Kidney capillary endothelial cell (primary cell): ENCODE data around the gene CCBE1.
"Not testable (repeated sequence)": the region's sequence is repeated elsewhere in the genome, so short reads cannot be mapped to it uniquely, and the experiment has no call there.

Source experiments
- DNase-seq: peaks from one replicate; pipeline ENCODE4 v3.0.0-alpha.2; 2018; ENCODE audit warnings: low spot score

The CCBE1 gene

DNA sequence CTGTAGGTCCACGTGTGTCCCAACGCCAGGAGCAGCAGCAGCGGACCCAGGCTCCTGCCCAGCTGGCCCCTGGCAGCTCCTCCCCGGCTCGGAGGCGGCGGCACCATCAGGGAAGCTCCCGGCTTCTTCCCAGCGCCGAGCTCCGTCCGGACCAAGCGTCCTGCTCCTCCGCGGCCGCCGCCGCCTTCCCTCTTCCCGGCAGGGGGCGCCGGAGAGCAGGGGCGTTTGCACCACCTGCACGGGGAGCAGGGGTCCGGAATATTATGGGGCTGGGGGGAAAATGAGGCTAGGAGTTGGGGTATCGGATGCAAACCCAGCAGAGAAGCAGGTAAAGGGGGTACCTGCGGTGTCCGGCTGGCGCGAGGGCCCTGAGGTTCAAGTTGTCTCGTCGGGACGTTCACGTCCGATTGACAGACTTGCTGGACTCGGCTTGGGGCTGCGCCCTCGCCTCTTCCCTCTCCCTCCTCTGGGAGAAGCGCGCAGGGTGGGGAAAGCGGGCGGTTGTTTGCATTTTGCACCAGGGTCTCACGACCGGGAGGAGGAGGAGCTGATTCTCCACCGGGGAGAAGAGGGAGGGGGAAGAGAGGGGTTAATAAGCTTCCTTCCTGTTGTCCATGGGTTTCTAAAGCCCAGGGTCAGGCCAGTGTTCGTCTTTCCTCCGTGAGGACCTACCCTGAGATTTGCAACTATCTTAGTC, at the start of gene CCBE1:
CCBE1 (minus strand) TSS at position 188 of the 697 bp plus-strand sequence.
- peak; percentile 30 for DNase-seq

DNA sequence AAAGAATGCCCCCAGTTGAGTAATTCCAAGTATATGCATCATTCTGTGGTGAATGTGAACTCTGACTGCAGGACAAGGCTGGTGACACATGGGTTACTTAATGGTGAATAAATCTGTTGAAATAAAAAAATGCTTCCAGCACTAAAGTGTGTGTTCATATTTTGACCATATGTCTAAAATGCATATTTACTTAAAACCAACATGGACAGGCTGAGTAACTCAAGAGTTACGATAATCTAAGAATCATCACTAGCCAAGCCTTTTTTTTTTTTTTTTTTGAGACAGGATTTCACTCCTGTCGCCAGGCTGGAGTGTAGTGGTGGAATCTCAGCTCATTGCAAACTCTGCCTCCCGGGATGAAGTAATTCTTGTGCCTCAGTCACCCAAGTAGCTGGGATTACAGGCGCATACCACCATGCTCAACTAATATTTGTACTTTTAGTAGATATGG, 47.1 kb upstream of the CCBE1 start:
- peak; percentile 5 for DNase-seq

DNA sequence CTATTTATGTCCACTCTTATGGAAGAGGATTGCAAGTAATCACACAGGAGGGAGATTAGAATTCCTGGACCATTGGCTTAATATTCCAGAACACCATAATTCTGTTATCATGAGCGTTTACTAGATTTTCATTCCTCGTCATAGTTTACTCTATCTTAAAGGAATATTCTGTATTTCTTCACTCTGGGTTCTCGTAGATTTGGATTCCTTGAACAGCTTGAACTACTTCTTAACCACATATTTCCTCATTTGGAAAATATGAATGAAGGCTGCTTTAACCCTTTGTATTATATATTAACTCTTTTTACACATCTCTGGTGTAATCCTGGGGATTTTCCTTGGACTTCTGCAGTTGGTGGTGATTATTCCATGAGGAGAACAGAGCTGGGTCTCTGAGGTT, 46.3 kb upstream of the CCBE1 start:
- DNase-seq: no peak

DNA sequence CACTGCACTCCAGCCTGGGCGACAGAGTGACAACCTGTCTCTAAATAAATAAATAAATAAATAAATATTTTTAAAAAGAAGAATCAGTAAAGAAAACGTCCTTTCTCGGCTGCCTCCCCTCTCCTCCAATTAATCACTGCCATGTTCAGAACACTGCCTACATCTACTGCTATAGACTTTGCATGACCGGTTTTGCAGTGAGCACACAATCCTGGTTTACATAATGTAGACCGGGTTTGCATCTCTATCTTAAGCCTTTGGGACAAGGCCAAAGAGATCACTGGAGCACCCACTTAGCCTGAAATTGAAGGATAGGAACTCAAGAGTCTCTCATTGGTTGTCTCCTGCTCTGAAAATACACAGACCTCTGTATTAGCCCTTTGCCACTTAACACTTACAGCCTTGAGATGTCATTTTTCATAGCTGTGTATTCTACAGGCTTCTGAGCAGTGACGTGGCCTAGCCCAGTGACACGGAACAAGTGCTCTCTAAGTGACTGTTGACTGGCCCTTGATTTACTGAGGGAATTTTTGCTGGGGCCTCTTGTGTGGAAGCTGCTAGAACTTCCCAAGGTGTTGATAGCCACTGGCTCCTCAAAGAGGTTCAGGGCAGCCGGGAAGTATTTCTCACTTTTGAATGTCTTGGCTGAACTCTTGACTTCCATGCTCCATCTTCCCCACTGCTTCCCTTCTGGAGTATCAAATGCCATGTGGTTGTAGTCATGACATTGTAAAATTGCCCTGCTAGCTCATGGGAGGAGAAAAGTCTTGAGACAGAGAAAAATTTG, 45.3 kb upstream of the CCBE1 start:
- DNase-seq: no peak

DNA sequence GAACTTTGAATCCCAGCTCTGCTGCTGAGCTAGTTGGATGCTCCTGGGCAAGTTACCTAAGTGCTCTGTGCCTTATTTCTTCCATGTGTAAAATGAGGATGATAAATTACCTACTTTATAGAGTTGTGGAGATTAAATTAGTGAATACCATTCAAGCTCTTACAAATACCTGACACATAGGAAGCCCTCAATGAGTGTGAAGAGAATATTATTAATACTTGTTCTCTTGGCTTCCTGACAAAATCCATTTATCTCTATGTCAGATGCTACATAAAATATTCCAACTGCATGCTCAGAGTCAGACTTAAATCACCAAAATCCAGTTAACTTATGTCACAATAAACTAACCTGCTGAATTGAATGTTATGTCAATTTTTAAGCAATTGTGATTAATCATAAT, 42.9 kb upstream of the CCBE1 start:
- no peak for DNase-seq

DNA sequence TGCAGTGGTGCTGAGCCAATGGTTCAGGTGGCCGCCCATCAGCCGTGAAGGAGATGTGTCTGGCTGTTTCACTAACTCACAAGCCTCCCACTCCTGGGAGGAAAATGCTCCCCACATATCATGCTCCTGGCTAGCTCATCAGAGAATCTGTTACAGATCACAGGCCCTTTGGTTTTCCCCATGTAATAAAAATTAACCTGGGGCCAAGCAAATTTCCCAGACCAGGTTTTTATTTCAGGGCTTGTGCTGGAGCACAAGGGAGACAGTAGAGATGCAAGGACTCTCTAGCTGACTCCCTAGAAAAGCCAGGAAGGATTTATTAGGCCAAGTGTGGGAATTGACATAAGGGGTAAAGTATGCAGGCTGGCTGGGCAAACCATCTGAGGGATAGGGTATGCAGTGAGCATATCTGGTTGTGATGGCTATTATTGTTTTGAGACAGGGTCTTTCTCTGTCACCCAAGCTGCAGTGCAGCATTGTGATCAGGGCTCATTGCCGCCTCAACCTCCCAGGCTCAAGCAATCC, 40.6 kb upstream of the CCBE1 start:
- no peak for DNase-seq

DNA sequence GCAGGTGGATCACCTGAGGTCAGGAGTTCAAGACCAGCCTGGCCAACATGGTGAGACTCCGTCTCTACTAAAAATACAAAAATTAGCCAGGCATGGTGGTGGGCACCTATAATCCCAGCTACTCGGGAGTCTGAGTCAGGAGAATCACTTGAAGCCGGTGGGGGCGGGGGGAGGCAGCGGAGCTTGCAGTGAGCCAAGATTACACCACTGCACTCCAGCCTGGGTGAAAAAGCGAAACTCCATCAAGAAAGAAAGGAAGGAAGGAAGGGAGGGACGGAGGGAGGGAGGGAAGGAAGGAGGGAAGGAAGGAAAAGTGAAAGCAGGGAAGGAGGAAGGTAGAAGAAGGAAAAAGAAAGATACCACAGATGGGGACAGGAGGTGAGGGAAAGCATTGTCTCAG, 40.1 kb upstream of the CCBE1 start:
- not testable (repeated sequence) for DNase-seq

DNA sequence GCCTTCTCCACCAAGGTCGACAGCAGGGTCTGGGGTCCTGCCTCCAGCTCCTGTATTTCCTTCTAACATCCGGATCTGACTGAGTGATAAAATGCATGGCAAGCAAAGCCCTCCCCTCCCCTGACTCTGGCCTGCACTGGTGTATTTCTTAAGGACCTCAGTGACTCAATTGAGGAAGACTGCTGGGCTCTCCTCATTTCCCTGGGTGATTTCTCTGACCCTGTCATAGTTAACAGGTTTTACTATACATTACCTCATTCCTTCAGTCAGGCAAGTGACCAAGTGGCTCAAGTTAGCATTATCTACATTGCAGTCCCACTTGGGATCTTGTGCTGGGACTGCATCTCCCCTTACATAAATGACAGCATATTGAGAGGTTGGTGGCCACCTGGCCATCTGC, 38.8 kb upstream of the CCBE1 start:
- no peak for DNase-seq

DNA sequence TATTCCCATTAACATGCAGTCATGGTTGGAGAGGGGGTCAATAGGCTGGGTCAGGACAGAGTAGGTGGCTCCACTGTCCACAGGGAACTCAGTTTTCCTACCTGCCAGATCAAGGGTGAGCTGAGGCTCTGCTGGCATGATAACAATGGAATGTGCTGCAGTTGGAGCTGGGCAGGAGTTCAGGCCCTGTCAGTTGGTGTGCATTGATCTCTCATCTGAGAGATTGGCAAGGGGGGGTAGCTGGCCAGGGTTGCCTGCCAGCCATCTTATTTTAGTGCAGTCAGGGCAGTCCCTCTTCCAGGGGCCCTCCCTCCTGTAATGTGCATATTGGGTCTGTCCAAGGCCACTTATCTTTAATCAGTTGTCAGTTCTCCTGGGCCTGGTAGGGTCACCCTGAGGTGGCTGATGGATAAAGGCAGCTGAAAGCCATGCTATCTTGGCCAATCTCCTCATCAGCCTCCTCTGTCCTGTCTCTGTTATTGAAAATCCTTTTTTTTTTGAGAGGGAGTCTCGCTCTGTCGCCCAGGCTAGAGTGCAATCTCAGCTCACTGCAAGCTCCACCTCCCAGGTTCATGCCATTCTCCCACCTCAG, 38.1 kb upstream of the CCBE1 start:
- DNase-seq: no peak

DNA sequence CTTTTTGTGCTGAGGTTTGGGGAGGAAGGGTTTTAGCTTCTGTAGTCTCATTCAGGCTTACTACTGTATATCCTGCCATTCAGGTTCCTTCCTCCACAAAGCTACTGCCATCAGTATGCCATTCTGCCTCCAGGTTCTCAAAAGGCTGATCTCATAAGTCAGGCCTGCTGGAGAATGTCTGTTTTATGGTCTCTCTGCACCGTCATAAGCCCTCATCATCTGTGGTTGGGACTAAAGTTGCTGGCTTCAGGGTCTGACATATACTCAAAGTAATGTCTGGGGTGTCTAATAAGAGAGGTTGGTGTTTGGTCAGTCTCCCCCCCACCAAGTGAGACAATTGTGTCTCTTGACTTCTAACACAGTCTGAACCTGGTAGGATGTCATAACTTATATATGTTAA, 36.2 kb upstream of the CCBE1 start:
- no peak for DNase-seq

DNA sequence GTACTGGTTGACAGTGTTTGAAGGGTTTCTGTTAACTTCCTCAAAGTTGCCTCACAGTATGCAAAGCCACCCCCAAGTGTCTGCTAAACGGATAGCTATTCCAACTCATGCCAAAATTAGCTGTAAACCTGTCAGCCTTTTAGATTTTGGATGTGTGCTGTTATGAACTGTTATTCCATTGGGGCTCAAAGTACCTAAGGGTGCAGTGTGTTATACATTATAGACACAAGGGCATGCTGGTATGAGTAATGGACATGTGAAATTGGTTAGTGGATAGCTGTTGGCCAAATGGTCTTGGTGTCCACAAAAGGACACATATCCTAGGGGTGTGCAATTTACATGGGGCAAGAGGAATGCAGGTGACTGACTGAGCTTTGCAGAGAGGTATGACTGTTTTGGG, 33.7 kb upstream of the CCBE1 start:
- no peak for DNase-seq

DNA sequence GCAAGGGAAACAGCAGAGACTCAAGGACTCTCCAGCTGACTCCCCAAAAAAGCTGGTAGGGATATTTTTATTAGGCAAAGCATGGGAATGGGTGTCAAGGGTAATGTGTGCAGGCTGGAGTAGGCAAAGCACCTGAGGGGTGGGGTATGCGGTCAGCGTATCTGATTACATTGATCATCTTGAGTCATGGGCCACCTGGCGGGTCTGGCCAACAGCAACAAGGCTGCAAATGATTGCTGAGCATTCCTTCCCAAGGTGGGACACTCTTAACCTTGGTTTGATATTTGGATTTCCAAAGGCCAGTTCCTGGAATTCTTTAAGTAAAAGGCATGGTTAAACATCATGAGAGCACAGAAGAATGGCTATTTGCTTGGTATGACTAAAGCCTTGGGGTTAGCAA, 32.6 kb upstream of the CCBE1 start:
- DNase-seq: no peak

DNA sequence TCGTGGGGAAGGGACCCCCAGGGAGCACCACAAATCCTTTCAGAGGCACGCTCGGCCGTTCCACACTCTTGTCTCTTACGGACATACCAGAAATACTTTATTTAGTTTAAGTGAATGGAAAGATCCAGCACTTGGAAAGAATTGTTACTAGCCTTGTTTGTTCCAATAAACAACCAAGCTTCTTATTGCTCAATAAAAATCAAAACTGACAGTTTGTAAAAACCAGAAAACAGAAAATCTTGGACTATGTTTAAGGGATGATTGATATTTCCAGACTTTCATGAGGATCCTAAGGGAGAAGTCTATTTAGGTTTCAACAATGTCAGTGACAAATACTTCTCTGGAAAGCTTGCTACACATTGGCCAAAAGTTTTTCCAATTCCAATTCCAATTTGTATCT, 31.6 kb upstream of the CCBE1 start:
- DNase-seq: no peak

DNA sequence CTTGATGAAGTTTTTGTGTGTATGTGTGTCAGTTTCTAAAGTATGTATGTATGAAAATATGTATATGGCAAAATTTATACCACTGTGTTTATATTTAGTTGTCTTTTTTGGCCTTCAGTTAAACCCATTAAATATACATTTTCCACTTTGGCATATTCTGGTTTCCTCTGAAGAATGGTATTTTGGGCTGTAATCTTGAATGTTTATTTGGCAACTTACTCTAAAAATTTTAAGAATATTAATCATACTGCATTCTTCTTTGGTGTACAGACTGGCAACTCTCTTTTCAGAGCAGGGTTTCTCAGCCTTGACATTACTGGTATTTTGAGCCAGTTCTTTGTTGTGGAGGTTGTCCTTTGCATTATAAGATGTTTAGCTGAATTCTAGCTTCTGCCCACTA, 27.9 kb upstream of the CCBE1 start:
- DNase-seq: no peak

DNA sequence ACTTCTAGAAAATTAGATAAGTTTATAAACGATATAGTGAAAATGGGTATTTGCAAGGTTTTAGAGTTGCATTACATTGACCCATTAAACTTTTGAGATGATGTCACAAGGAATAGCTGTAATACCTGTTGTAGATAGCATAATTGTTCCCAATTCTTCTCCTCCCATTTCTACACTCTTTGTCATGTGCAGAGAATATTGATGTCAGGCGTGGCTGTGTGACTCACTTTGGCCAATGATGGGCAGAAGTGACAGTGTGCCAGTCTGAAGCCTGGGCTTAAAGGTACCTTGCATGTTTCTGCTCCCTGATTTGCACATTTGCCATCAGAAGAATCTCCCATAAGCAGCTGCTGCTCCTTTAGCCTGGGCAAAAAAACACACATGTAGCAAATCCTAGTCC, 26.9 kb upstream of the CCBE1 start:
- DNase-seq: no peak

DNA sequence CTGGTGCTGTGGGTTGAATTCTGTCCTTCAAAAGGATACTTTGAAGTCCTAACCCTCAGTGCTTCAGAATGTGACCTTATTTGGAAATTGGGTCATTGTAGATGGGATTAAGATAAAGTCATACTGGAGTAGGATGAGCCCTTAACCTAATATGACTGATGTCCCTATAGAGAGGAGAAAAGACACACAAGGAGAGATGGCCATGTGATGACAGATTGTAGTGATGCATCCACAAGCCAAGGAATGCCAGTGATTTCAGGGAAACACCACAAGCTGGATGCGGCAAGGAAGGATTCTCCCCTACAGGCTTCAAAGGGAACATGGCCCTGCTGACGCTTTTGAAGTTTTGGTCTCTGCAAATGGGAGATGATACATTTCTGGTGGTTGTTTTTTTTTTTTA, 24.7 kb upstream of the CCBE1 start:
- DNase-seq: no peak

DNA sequence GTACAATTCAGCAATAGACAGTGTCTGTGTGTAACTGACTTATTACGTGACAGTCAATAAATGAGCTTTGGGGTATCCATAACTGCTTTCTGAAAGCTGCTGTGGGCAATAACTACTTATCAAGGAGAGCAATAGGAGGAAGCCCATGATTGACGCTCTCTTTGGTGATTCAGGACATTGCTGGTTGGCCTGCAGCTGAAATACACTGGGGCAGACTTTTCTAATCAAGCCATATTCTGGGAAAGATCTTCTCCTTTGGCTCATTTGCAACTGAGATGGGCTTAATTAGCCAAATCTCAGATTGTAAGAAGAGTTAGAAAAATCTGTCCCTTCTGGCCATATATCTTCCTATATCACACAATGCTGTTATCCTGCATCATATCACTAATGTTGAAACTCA, 24.0 kb upstream of the CCBE1 start:
- no peak for DNase-seq

DNA sequence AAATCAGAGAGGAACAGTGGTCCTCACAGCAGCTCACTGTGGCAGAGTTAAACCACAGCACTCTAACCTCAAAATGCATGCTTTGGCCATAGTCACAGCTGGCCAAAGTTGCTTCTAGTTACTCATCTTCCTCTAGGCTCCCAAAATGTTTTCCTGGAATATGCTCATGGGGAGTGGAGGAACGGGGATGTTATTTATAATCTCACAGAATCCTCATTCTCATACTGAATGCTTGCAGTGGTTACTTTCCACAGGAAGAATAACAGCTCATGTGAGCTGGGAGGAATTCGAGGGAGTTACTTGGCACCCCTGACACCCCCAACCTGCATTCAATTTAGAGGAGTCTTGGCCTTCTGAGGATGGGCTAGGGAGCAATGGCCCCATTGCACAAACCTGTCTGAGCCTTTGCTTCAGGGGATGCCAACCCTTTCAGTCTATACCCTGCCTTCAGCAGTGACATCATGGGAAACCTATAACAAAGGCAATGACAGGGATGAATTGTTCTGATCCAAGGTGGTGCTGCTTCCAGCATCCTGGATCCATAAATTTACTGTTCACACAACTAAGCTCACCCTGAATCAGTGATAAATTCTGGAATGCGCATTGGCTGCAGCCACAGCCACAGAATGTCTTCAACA, 22.4 kb upstream of the CCBE1 start:
- no peak for DNase-seq

DNA sequence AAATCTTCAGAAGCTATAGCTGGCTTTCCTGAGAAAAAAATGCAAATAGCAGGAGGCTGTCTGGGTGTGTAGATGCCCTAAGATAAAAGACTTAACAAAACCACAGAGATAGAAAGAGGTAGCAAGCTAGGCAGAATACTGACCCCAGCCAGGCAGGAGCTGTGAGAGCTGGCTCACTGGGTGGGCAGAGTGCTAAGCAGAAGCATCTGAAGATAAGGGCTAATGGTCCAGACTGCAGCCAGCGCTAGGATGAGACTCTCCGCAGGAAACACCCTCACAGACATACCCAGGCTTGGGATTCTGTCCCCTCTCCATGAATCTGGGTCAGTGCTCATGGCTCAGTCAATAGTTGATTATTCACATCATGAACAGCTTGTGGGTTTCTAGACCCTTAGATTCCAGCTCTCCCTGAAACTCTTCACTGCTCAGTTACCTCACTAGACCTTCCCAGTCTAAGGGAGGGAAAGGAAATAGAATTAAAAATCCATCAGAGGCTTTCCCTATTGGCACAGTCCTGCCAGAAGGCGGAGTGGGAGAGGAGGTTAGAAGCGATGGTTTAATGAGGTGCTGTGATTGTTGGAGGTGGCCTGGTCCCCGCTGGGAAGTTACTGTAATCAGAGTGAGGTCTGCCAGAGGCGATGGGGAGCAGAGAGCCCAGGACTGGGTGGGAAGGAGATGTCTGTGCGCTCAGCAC, 21.4 kb upstream of the CCBE1 start:
- no peak for DNase-seq

DNA sequence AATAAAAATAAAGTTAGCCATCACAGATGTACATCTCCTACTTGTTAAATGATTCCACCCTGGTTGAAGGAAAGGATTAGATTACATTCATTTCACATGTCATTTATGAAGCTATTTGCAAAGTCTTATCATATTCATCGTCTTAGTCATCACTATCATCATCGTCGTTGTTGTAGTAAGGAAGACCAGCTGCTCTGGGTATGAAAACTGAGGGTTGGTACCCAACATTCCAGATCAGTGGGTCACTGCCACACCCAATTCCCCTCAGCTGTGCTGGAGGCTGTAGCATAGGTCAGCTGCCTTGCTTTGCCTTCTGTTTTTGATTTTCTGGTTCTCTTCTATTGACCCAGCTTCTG, 20.9 kb upstream of the CCBE1 start:
- DNase-seq: peak; percentile 31

DNA sequence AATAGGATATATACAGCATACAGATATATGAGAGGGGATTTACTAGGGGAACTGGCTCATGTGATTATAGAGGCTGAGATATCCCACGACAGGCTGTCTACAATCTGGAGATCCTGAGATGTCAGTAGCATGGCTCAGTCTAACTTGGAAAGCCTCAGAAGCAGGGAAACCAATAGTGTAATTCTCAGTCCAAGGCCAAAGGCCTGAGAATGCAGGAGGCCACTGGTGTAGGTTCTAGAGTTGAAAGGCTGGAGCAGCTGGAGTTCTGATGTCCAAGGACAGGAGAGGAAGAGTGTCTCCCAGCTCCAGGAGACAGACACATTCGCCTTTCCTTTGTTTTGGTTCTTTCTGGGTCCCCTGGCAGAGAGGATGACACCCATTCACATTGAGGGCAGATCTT, 20.1 kb upstream of the CCBE1 start:
- DNase-seq: no peak

DNA sequence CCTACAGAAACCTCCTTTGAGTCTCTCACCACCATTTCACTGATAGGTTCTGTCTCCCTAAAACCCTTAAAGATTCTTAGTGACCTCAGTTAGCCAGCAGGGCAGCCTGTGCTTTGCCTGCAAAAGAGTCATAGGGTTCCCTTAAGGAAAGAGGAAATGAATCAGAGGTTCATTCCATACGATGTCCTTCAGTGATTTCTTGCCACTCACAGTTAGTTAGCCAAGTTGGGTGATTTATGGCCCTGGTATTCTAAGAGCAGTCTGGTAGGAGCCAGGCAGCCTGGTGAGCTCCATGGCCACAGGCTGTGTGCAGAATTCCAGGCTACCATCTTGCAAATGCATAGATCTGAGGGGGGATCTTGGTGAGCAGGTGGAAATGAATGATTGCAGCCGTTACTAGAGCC, 18.7 kb upstream of the CCBE1 start:
- peak; percentile 90 for DNase-seq
